A673 (cell line): ENCODE results near the gene RHOB. TPM values are rescaled to one million over a fixed set of nuclear protein-coding genes. Genes with fewer than 3 reads are reported as not detected.

Experiments used
- BruUV-seq: library from RNA; stranded (reverse); fragments of 400-500 nt; replicated peaks from 2 replicates; lab custom pipeline; 2021; lab: Mats Ljungman, UMichigan
- CTCF ChIA-PET: fragments of 300-600 bp; sonication (Branson Sonifier 250); formaldehyde crosslinking; loops from one replicate; lab custom pipeline; 2022; ENCODE audit warnings: antibody characterized with exemption; lab: Charles Lee
- POLR2A ChIA-PET: fragments of 300-600 bp; sonication (Branson Sonifier 250); formaldehyde crosslinking; loops from one replicate; lab custom pipeline; 2022; ENCODE audit warnings: antibody characterized with exemption; ENCODE audit not compliant: low non-redundant PET; lab: Charles Lee
- DNase-seq: peaks from one replicate; pipeline ENCODE4 v3.0.0-alpha.2; 2015; ENCODE audit warnings: low spot score
- H3K27ac ChIP-seq: fragments of 200-600 bp; sonication (generic); 2 replicates; pipeline ENCODE4 v1.5.1; 2016; ENCODE audit warnings: mixed run types, low read depth, mild to moderate bottlenecking, mixed read lengths, antibody characterized with exemption, low read length; ENCODE audit not compliant: poor library complexity, severe bottlenecking
- H3K27me3 ChIP-seq: fragments of 200-600 bp; sonication (generic); replicated peaks from 2 replicates; pipeline ENCODE4 v1.6.1; 2017; ENCODE audit warnings: mixed run types, low read depth, mild to moderate bottlenecking, mixed read lengths, antibody characterized with exemption, low read length; ENCODE audit not compliant: insufficient read depth, poor library complexity
- H3K36me3 ChIP-seq: fragments of 200-600 bp; sonication (generic); 2 replicates; pipeline ENCODE4 v1.6.1; 2016; ENCODE audit warnings: mixed run types, mild to moderate bottlenecking, mixed read lengths, antibody characterized with exemption, low read length; ENCODE audit not compliant: insufficient read depth, poor library complexity, severe bottlenecking
- H3K4me1 ChIP-seq: fragments of 200-600 bp; sonication (generic); 2 replicates; pipeline ENCODE4 v1.6.1; 2017; ENCODE audit warnings: mixed run types, mild to moderate bottlenecking, mixed read lengths, antibody characterized with exemption, low read length; ENCODE audit not compliant: insufficient read depth, poor library complexity, severe bottlenecking
- H3K4me3 ChIP-seq: fragments of 200-600 bp; sonication (generic); 2 replicates; pipeline ENCODE4 v1.5.1; 2016; ENCODE audit warnings: low read depth, mixed run types, mild to moderate bottlenecking, mixed read lengths, low read length; ENCODE audit not compliant: poor library complexity, severe bottlenecking
- H3K9me3 ChIP-seq: fragments of 200-600 bp; sonication (generic); 2 replicates; pipeline ENCODE4 v1.6.1; 2016; ENCODE audit warnings: mixed run types, low read depth, mild to moderate bottlenecking, mixed read lengths, antibody characterized with exemption, low read length; ENCODE audit not compliant: poor library complexity, severe bottlenecking
- EZH2 ChIP-seq: fragments of 200-600 bp; sonication (generic); IDR thresholded peaks from 2 replicates; pipeline ENCODE4 v1.6.1; 2017; ENCODE audit warnings: borderline replicate concordance, low read depth, mild to moderate bottlenecking, mixed read lengths, antibody characterized with exemption, low read length; ENCODE audit not compliant: poor library complexity, severe bottlenecking
- intact Hi-C: fragments of 100-400 bp; cut with micrococcal nuclease; formaldehyde crosslinking; loops from one replicate; pipeline ENCODE4 v1.10.0; 2022; ENCODE audit not compliant: unreplicated experiment
- total RNA-seq: library from RNA; stranded (reverse); gene quantifications from 2 replicates; pipeline ENCODE4 v1.2.3, GENCODE V29; 2021
- TF ChIP-seq, protein P1 (sequence below): fragments of 300-800, 200-600 bp; sonication (generic); conservative IDR thresholded peaks from 2 replicates; pipeline ENCODE4 v1.5.1; 2017; ENCODE audit warnings: low read depth, mild to moderate bottlenecking, antibody characterized with exemption, low read length, moderate library complexity, mixed read lengths

Gene RHOB
- total RNA-seq, 1 experiment from 2014 or later = 31.5 TPM

DNA sequence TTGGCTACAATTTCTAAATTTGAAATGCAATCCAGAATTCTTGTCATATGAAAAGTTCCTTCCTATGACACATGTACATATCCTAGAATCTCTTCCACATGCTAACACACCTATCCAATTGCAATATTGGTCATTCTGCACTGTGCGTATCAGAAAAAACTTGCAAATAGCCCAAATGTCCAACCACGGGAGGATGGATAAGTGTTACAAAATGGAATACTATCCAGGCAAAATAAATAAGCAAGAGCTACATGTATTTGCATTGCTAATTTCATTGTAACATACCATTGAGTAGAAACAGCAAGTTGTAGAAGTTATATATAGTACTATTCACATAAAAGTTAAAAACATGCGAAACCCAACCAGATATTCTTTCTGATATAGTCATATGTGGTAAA, 15.6 kb upstream of the RHOB start:
- no peak for DNase-seq
- ChIA-PET POLR2A (no interaction called here), CTCF (no interaction called here)
- H3K27me3 ChIP-seq = no peaks in the 10 kb centered on the region
- TF ChIP-seq EZH2 = no peak
- TF ChIP-seq, protein P1, sequence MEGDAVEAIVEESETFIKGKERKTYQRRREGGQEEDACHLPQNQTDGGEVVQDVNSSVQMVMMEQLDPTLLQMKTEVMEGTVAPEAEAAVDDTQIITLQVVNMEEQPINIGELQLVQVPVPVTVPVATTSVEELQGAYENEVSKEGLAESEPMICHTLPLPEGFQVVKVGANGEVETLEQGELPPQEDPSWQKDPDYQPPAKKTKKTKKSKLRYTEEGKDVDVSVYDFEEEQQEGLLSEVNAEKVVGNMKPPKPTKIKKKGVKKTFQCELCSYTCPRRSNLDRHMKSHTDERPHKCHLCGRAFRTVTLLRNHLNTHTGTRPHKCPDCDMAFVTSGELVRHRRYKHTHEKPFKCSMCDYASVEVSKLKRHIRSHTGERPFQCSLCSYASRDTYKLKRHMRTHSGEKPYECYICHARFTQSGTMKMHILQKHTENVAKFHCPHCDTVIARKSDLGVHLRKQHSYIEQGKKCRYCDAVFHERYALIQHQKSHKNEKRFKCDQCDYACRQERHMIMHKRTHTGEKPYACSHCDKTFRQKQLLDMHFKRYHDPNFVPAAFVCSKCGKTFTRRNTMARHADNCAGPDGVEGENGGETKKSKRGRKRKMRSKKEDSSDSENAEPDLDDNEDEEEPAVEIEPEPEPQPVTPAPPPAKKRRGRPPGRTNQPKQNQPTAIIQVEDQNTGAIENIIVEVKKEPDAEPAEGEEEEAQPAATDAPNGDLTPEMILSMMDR = no peak
- H3K4me3 ChIP-seq = no peak overlapping the region
- no peak overlapping the region for H3K27ac ChIP-seq
- intact Hi-C loops = no loop called here
- no peaks in the 10 kb centered on the region for H3K36me3 ChIP-seq
- H3K4me1 ChIP-seq = no peaks in the 10 kb centered on the region
- no peaks in the 10 kb centered on the region for H3K9me3 ChIP-seq
- no TSS peak for BruUV-seq

GRCh38 chr2:20431772-20432171, 15.1 kb upstream of the RHOB start:
- H3K4me1 ChIP-seq = no peaks in the 10 kb centered on the region
- no peak overlapping the region for H3K4me3 ChIP-seq
- intact Hi-C loops = no loop called here
- ChIA-PET CTCF (no interaction called here), POLR2A (no interaction called here)
- no peaks in the 10 kb centered on the region for H3K9me3 ChIP-seq
- no peak for DNase-seq
- no peaks in the 10 kb centered on the region for H3K27me3 ChIP-seq
- H3K27ac ChIP-seq = no peak overlapping the region
- no TSS peak for BruUV-seq
- H3K36me3 ChIP-seq = no peaks in the 10 kb centered on the region
- TF ChIP-seq, protein P1 = no peak
- TF ChIP-seq EZH2 = no peak

DNA sequence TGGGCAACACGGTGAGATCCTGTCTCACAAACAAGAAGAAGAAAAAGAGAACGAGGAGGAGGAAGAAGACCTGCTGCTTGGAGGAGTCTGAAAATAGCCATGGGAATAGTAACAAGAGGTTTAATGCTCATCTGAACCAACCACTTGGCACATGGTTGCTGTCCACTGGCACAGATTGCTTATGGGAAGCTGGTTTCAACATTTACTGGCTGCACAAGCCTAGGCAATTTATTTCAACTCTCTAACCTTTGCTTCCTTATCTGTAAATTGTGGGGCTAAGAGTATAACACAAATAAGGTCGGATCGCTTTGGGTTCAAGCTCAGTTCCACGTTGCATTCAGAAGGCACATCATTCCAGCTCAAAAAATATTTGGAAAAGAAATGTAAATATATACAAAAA, 14.2 kb upstream of the RHOB start:
- H3K27ac ChIP-seq = no peak overlapping the region
- no TSS peak for BruUV-seq
- POLR2A ChIA-PET = no interaction called here
- TF ChIP-seq, protein P1 = no peak
- H3K36me3 ChIP-seq = no peaks in the 10 kb centered on the region
- CTCF ChIA-PET = interaction anchor here (0.6 kb wide), 1 partner anchor 223 kb away, joined by 4 read pairs; no protein-coding TSS in a partner anchor
- intact Hi-C loops = no loop called here
- DNase-seq = no peak
- H3K4me3 ChIP-seq = no peak overlapping the region
- H3K9me3 ChIP-seq = no peaks in the 10 kb centered on the region
- no peaks in the 10 kb centered on the region for H3K4me1 ChIP-seq
- no peaks in the 10 kb centered on the region for H3K27me3 ChIP-seq
